DMS79 (cell line): ENCODE data around the gene METTL6.
"Not testable (repeated sequence)": the region's sequence is repeated elsewhere in the genome, so short reads cannot be mapped to it uniquely, and the experiment has no call there.

Source experiments
- DNase-seq: peaks from one replicate; lab custom pipeline; 2025; lab: John Stamatoyannopoulos, UW

The METTL6 gene

GRCh38 chr3:15404767-15405166 lies 22.6 kb downstream of the METTL6 start:
- DNase-seq = no peak

GRCh38 chr3:15403965-15404364 lies 23.4 kb downstream of the METTL6 start:
- DNase-seq = no peak

- DNase-seq = no peak
These were observed 23.8 kb downstream of the METTL6 start for GRCh38 chr3:15403495-15403894.

- DNase-seq = no peak
These were observed 25.4 kb downstream of the METTL6 start for GRCh38 chr3:15401936-15402335.

- no peak for DNase-seq
These were observed 27.4 kb downstream of the METTL6 start for GRCh38 chr3:15399970-15400369.

GRCh38 chr3:15398731-15399133 lies 28.6 kb downstream of the METTL6 start:
- not testable (repeated sequence) for DNase-seq

GRCh38 chr3:15393252-15393651 lies 34.1 kb downstream of the METTL6 start:
- not testable (repeated sequence) for DNase-seq

GRCh38 chr3:15391007-15391406 lies 36.3 kb downstream of the METTL6 start:
- DNase-seq = no peak

- DNase-seq = no peak
These were observed 36.9 kb downstream of the METTL6 start for GRCh38 chr3:15390460-15390859.

- DNase-seq = not testable (repeated sequence)
These were observed 39.0 kb downstream of the METTL6 start for GRCh38 chr3:15388335-15388734.

- DNase-seq = no peak
These were observed 39.6 kb downstream of the METTL6 start for GRCh38 chr3:15387735-15388134.

GRCh38 chr3:15387171-15387581 lies 40.2 kb downstream of the METTL6 start:
- DNase-seq = no peak

GRCh38 chr3:15386654-15386955 lies 40.7 kb downstream of the METTL6 start:
- DNase-seq = not testable (repeated sequence)

GRCh38 chr3:15385901-15386653 lies 41.3 kb downstream of the METTL6 start:
- peak; percentile 84 for DNase-seq

GRCh38 chr3:15385238-15385695 lies 42.1 kb downstream of the METTL6 start:
- not testable (repeated sequence) for DNase-seq

- no peak for DNase-seq
These were observed 42.7 kb downstream of the METTL6 start for GRCh38 chr3:15384510-15385237.

- no peak for DNase-seq
These were observed 44.9 kb downstream of the METTL6 start for GRCh38 chr3:15382405-15382923.

- no peak for DNase-seq
These were observed 46.1 kb downstream of the METTL6 start for GRCh38 chr3:15380980-15381890.

GRCh38 chr3:15377961-15378791 lies 49.2 kb downstream of the METTL6 start:
- DNase-seq = no peak

GRCh38 chr3:15375461-15376000 lies 51.8 kb downstream of the METTL6 start:
- no peak for DNase-seq

- DNase-seq = no peak
These were observed 54.4 kb downstream of the METTL6 start for GRCh38 chr3:15372918-15373317.
